Hematopoietic multipotent progenitor cell treated with erythropoietin and hydrocortisone succinate and interleukin-3 and kit ligand, for 8 days (in vitro differentiated cells): Measurements from ENCODE around the gene MARCKS.

Experiments
- DNase-seq: peaks from one replicate; pipeline ENCODE4 v3.0.0-alpha.2; 2015

The MARCKS gene

GRCh38 chr6:113856625-113857555 lies at the start of gene MARCKS:
TSS of gene MARCKS (plus strand) at chr6:113857345. CDS start at chr6:113857746, 401 bp downstream.
- DNase-seq, result peak; percentile 48

- no peak for DNase-seq
Observed at GRCh38 chr6:113809826-113810225, 47.3 kb upstream of the MARCKS start.

GRCh38 chr6:113813142-113813541 lies 44.0 kb upstream of the MARCKS start:
- no peak for DNase-seq

DNA sequence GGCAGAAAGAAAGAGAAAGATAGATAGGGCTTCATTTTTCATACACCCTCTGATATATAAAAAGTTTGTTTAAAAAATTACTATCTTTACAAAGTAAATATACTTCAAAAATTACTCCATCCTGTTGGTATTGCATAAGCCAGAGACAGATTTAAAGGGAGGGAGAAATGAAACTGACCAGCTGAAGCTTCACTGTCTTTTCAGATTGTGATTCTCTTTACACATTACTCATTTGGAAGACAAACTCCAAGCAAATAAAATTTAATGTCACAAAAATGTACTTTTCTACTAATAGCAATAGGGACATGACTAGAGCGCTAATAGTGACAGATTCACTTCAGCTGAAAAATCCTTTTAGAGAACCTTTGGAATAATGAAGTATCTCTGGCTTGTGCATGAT lies 38.6 kb upstream of the MARCKS start:
- no peak for DNase-seq

- DNase-seq, result no peak
Observed at GRCh38 chr6:113819169-113819830, 37.8 kb upstream of the MARCKS start.

DNA sequence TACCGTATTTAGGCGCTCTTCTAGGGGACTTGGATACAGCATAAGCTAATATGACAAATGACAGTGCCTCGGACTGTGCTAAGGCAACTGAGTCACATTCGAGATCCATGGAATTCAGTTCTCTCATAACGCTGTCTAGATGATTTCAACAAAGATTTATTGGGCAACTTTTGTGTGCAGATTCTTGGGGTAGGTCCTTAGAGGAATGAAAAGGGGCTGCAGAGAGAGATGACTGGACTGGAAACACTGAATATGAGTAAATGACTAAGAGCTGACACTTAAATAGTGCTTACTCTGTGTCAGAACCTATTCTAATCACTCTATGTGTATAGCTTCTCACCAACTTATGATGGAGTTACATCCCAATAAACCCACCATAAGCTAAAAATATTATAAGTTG lies 36.4 kb upstream of the MARCKS start:
- no peak for DNase-seq

DNA sequence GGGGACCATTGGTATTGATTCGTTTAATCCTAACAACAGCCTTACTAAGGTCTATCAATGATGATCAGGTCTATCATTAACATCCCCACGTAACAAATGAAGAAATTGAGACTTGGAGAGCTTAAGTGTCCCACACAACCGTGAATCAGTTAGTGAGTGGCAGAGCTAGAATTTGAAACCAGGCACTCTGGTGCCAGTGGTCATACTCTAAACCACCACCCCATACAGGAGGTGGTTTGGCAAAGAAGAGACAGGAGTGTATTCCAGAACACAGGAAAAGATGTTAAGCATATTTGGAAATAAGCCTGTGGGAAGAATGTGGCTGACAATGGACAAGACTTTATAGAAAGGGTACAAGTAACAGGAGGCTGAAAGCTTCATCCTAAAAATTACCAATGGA lies 35.7 kb upstream of the MARCKS start:
- no peak for DNase-seq

DNA sequence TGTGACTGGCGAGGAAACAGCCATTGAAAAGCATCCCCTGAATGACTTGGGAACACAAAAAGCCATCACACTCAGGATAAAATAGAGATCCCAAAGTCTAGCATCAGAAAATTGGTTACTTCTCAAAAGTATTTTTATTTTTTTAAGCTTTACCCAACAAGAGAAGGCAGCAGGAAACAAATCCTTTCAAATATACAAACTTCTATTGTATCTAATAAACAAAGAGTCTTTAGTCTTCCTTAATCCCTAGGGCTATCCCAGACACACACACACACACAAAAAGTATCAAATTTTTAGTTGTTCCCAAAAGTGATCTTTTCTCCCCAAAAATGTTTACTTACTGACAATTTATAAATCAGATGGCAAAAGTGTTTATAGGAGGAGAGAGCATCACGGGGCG lies 33.2 kb upstream of the MARCKS start:
- DNase-seq, result no peak

GRCh38 chr6:113824411-113824810 lies 32.7 kb upstream of the MARCKS start:
- no peak for DNase-seq

- DNase-seq, result no peak
Observed at GRCh38 chr6:113824866-113825265, 32.3 kb upstream of the MARCKS start.

DNA sequence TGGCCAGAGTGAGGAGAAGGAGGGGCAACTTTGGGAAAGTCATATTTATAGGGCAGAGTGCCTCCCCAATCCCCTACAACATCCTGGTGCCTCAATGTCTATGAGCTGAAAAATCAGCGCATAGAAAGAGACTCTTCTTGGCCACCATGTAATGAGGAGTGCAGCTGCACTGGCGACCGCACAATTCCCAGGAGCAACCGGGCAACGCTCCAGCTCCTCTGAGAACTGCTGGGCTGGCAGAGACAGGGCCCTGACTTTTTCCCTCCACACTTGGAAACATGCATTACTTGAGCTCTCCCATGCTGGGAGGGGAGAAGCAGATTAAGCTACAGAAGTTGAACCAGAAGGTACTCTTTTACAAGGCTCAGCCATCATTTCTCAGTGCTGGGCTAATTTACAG lies 31.4 kb upstream of the MARCKS start:
- no peak for DNase-seq

- DNase-seq, result no peak
Observed at GRCh38 chr6:113828984-113829695, 28.0 kb upstream of the MARCKS start.

GRCh38 chr6:113829696-113830045 lies 27.5 kb upstream of the MARCKS start:
- DNase-seq, result no peak

GRCh38 chr6:113830140-113830539 lies 27.0 kb upstream of the MARCKS start:
- DNase-seq, result no peak

DNA sequence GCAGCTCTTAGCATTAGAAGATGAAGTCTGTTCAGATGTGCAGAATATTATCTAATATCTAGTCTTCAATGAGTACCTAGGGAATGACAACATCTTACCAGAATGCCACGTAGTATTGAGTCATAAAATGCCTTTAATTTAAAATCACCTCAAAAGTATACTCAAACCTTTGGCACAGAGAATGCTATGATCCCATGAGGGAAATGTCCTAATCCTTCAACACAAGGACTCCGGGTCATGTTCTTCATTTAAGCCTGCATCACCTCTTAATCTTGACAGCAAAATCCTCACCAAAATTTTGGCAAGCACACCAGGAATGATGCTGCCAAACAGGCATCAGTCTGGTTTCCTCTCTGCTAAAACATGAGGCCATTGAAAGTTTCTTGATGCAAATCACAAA lies 23.6 kb upstream of the MARCKS start:
- DNase-seq, result no peak

DNA sequence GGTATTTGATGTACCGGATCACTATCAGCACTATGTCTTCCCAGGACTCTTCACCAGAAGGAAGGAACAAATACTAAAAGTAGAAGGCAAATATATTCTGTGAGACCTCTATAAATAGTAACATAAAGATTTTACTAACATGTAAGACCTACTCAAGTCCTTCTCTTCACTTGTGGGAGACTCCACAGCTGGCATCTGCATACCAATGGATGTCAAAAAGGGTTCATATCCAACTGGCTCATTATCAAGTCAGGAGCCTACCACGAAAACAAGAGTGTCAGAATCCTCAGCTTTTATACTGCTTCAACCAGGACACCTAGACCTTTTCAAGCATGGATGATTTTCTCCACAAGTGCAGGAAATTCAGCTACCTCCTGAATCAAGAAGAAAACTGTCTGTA lies 20.0 kb upstream of the MARCKS start:
- DNase-seq, result no peak

DNA sequence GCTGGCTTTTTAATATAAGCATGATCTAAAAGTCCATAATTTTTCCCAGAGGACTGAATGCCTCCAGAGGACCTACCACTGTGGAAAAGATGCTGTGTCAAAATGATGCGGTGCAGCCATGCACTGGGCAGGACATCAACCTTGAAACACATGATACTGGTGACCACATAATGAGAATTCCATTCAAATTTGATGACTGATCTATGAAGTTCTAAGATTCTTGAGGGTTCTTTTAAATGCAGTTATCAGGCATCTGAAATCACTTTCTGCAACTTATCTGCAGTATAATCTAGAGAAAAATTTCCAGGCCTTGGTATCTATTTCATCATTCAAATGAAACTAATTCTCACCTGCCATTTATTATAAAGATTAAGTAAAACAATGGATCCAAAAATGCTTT lies 15.0 kb upstream of the MARCKS start:
- DNase-seq, result no peak

DNA sequence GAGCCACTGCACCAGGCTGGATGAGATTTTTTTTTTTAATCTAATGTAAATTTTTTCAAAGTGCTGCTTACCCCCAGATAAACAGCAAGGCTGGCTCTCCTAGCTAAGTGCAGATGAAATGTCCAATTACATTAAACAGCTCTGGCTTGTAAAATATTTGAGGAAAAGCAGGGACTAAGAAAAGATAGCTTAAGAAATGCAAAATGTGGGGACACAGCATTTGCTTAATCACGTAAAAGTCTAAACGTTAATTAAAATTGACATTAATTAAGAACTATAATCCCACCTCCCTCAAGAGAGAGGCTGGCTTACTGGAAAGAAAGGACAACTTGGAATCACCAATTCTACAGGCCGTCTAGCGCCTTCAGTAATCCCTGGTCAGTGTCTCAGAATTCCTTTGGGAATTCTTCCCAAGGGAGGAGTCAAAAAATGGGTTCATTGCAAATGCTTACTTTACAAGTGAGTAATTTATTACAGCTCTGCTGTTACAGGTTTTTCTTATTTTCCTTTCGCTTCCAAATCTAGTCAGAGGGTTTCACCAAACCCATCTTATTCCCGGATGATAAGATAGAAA lies 13.6 kb upstream of the MARCKS start:
- no peak for DNase-seq

DNA sequence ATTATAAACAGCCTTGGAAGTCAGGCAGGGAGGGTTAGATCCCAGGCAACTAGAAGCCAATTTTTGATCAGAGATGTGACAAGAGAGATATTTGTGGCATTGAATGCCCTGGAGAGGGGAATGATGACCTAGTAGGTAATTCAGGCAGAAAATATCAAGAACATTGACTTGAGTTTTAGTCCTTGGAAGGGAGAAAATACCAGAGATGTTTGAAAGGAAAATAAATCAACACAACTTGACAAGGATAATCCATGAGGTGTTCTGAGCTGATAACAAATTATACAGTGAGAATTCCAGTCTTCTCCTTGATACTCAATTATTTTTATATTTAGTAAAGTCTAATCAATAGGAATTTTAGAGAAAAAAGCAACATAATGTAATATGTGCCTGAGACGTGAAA lies 10.6 kb upstream of the MARCKS start:
- DNase-seq, result no peak

DNA sequence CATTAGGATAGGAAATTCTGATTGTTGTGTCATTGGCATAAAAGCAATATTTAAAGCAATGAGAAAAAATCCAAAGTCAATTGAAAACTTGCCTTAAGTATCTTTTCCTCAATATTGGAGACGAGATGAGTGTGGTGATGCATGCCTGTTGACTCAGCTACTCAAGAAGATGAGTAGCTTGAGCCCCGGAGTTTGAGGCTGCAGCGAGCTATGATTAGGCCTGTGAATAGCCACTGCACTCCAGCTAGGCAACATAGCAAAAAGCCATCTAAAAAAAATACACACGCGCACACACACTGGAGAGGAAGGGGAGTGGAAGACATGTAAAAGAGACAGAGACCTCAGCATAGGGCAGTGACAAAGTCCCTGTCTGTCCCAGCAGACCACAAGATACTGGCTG lies 9.7 kb upstream of the MARCKS start:
- DNase-seq, result no peak

GRCh38 chr6:113848280-113848679 lies 8.9 kb upstream of the MARCKS start:
- DNase-seq, result no peak

- no peak for DNase-seq
Observed at GRCh38 chr6:113848811-113849210, 8.3 kb upstream of the MARCKS start.

GRCh38 chr6:113853252-113853651 lies 3.9 kb upstream of the MARCKS start:
- DNase-seq, result no peak
